ENCODE data around the gene PDE1C. TPM values are rescaled to one million over a fixed set of nuclear protein-coding genes. Genes with fewer than 3 reads are reported as not detected.

Gene PDE1C
- total RNA-seq, 1 donor from 2014 or later, result 181 TPM

DNA sequence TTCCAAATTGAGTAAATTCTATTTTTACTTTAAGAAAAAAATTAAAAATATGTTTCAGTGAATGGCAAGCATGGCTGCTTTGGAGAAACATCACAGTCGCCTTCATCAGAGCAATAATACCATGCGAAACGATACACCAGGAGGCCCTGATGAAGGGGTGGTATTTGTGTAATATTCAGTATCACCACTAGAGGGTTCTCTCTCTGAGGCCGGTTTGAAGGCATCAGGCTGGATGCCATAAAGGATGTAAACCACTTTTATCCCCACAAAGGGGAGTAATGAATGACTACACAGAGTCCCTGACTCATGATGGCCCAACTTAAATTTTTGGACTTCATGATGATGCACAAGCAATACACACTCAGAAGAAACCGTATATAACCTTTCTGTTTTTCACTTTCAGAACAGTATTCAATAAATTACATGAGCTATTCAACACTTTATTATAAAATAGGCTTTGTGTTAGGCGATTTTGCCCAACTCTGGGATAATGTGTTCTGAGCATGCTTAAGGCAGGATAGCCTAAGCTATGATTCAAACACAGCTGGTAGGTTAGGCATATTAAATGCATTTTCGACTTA lies 287.7 kb downstream of the PDE1C start:
- peak; percentile 67 for ATAC-seq (ENCODE audit: poor library complexity)
- intact Hi-C loops (cut with DNase I), result no loop called here
- no peak for DNase-seq

DNA sequence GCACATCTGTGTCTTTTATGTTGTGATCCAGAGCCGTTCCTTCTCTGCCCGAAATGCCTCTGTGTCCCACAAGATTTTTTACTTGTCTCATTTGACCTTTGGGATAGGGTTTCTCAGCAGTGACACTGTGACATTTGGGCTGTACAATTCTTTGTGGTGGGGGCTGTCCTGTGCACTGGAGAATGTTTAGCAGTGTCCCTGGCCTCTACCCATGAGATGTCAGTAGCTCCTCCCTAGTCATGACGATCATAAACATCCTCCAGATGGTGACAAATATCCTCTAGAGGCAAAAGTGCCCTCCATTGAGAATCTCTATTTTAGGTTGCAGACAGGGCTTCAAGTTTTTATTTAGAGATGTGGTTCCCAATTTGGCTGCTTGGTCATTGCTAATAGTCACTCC lies 291.9 kb downstream of the PDE1C start:
- no peak for DNase-seq
- peak; percentile 45 for ATAC-seq (ENCODE audit: poor library complexity)
- intact Hi-C loops (cut with DNase I), result no loop called here

GRCh38 chr7:31776616-31777015 lies 293.6 kb downstream of the PDE1C start:
- DNase-seq, result no peak
- no peak for ATAC-seq (ENCODE audit: poor library complexity)
- intact Hi-C loops (cut with DNase I), result no loop called here

DNA sequence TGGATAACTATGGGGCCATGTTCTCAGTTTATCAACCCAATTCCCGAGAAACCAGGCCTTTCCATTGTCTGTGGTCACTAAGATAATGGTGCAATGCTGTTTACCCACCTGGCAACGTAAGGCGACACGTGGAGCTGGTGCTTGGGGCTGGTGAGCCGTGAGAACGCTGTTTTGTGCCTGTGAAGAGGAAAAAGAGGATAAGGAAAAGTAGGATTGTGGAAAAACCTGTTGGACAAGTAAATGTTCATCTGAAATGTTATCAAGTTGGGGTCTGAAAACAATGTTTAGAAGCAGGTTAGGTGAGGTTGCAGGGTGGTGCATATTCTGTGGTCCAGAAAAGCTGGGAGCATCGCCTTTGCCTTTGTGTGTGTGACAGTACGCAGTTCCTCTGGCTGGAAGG lies 294.7 kb downstream of the PDE1C start:
- ATAC-seq (ENCODE audit: poor library complexity) (no peak), DNase-seq (no peak)
- intact Hi-C loops (cut with DNase I), result no loop called here

DNA sequence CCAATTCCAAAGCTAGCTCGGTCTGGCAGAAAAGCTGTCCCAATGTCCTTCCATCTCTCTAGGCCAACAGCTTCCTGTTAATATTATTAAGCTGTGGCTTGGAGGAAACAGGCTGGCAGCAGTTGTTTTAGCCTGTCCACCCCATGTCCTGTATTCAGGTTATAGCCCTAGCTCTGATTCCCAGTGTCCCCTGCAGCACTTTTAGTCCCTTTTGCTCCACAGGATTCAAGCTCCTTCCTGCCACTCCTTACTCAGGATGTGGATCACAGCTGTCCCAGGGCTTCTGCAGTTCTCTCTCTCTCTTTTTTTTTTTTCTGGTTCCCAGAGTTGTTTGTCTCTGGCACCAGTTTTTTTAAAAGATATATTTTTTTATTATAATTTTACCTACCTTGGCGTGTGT lies 298.0 kb downstream of the PDE1C start:
- intact Hi-C loops (cut with DNase I), result no loop called here

GRCh38 chr7:31767686-31768358 lies 302.4 kb downstream of the PDE1C start:
- intact Hi-C loops (cut with DNase I), result no loop called here
- DNase-seq (no peak), ATAC-seq (ENCODE audit: poor library complexity) (no peak)

More for the DNA sequence above, 298.0 kb downstream of the PDE1C start:
- ATAC-seq (ENCODE audit: poor library complexity) (no peak), DNase-seq (no peak)

GRCh38 chr7:31764462-31764861 lies 305.7 kb downstream of the PDE1C start:
- no peak for ATAC-seq (ENCODE audit: poor library complexity)
- intact Hi-C loops (cut with DNase I), result no loop called here
- no peak for DNase-seq

GRCh38 chr7:31763548-31763947 lies 306.7 kb downstream of the PDE1C start:
- ATAC-seq (ENCODE audit: poor library complexity), result no peak
- intact Hi-C loops (cut with DNase I), result no loop called here

DNA sequence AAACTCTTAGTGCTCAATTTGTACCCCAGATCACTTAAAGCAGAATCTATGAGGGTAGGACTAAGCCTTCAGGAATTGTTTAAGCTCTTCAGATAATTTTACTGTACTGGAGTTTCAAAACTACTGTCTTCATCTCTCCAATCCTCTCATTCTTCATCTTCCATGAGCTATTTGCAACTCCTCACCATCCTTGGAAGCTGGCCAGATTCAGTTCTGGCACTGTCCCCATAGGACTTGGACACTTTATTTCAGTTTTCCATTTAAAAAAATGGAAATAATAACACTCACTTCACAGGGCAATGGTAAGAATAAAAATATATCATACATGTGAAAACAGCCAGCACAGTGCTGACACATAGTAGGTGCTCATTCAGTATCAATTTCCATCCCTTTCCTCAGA lies 308.6 kb downstream of the PDE1C start:
- intact Hi-C loops (cut with DNase I), result no loop called here
- ATAC-seq (ENCODE audit: poor library complexity), result peak; percentile 43
- DNase-seq, result peak; percentile 57

More at GRCh38 chr7:31763548-31763947, 306.7 kb downstream of the PDE1C start:
- no peak for DNase-seq

DNA sequence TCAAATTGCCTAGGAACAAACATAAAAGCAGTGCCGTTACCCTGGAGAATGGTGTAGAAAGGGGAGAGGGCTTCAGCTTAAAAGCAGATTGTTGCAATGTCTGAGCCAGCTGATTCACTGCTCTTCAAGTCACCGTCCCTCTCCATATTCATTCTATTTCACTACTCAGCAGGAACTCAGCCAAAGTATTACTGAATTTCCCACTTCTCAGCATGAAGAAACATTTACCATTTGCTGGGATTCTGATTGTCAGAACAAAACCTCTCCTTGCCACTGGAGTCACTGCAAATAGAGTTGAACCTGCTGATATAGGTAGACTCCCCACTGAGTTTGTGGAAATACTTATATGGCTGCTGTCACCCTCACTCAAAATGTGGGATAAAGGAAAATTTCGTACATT lies 311.5 kb downstream of the PDE1C start:
- intact Hi-C loops (cut with DNase I), result no loop called here
- ATAC-seq (ENCODE audit: poor library complexity) (no peak), DNase-seq (no peak)

GRCh38 chr7:31751726-31752125 lies 318.5 kb downstream of the PDE1C start:
- ATAC-seq (ENCODE audit: poor library complexity), result peak; percentile 57
- DNase-seq, result no peak
- intact Hi-C loops (cut with DNase I), result no loop called here

- no peak for DNase-seq
- intact Hi-C loops (cut with DNase I), result no loop called here
- ATAC-seq (ENCODE audit: poor library complexity), result no peak
Measured at GRCh38 chr7:31748084-31748483, 322.1 kb downstream of the PDE1C start.

- DNase-seq, result no peak
- intact Hi-C loops (cut with DNase I), result no loop called here
- ATAC-seq (ENCODE audit: poor library complexity), result no peak
Measured at GRCh38 chr7:31747553-31747952, 322.7 kb downstream of the PDE1C start.

GRCh38 chr7:31744294-31744874 lies 325.8 kb downstream of the PDE1C start:
- intact Hi-C loops (cut with DNase I), result no loop called here
- DNase-seq (peak; percentile 74), ATAC-seq (ENCODE audit: poor library complexity) (peak; percentile 86)

GRCh38 chr7:31741852-31742251 lies 328.4 kb downstream of the PDE1C start:
- DNase-seq (no peak), ATAC-seq (ENCODE audit: poor library complexity) (no peak)
- intact Hi-C loops (cut with DNase I), result loop anchor here (2.0 kb wide), 1 partner anchor 463 kb away; no protein-coding TSS in a partner anchor

DNA sequence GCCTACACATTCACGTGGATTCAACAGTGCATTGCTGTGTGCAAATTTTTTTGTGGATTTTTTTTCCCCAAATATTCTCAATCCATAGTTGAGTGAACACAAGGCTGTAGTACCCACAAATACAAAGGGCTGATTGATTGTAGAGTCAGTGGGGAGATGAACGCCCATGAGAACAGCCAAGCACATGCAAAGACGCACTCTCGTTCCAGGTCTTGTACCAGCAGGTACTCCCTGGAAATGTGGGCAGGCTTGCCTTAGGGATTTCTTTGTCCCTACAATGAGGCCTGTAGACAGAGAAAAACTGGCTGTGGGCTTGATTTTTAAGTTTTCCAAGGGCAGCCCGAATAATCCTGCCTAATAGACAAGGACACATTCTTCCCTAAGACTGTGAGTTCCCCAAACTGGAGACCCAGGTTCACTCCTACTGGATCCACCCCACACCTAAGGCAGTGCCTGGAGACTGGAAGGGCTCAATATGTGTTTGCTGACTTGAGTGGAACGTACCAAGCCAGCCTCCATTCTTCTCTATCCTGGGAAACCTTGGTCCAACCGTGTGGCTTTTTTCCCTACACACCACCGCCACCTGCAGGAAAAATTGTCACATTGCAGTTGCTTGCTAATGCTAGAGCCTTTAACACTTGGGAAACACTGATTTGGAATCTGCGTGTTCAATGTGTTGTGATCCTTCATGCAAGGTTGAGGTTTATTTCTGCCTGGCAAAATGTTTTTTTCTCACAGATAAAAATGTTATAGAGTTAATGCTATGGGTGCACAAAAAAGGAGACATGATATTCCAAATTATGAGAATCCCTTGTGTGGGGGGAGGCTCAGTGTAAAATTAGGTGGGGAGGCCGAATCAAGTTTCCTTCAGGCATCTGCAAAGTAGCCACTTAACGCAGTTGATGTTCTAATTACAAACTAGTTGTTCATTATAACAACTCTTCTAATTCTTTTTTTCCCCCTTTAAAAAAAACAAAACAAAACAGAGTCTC lies 333.9 kb downstream of the PDE1C start:
- DNase-seq, result peak; percentile 51
- intact Hi-C loops (cut with DNase I), result loop anchor here (10.0 kb wide), 2 partner anchors 81 to 601 kb away; no protein-coding TSS in a partner anchor
- ATAC-seq (ENCODE audit: poor library complexity), result peak; percentile 81

GRCh38 chr7:31734456-31734855 lies 335.8 kb downstream of the PDE1C start:
- intact Hi-C loops (cut with DNase I), result loop anchor here (10.0 kb wide), 2 partner anchors 80 to 600 kb away; no protein-coding TSS in a partner anchor
- no peak for DNase-seq
- no peak for ATAC-seq (ENCODE audit: poor library complexity)

DNA sequence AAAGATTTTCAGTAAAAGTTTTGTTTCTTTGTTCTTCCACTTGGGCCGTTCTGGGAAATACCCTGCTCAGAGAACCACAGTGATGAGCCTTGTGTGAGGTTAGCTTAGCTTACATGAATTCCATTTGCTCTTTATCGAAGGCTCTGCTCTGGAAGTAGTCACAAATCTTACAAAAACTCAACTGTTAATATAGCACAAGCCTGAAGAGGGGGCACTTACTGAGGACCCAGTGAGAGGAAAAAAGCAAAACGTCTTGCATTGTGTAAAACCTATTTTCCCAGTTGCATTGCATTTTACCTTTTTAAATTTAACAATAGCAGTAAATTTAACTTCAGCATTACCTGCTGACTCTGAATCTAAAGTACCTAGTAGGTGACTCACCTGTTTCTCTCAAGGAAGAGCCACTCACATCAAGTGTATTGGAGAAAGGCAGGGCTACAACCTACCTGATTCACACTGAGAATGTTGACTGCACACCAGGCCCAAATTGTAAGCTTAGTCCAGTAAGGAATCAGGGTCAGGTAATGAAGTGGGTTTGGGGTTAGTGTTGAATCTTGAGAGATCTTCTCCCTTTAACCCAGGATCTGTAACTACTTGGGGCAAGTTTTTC lies 340.9 kb downstream of the PDE1C start:
- ATAC-seq (ENCODE audit: poor library complexity) (no peak), DNase-seq (no peak)
- intact Hi-C loops (cut with DNase I), result no loop called here

- intact Hi-C loops (cut with DNase I), result no loop called here
- ATAC-seq (ENCODE audit: poor library complexity) (no peak), DNase-seq (no peak)
Measured at GRCh38 chr7:31724696-31725095, 345.5 kb downstream of the PDE1C start.
